GM12878 (cell line): ENCODE data around the gene ATXN7L1.

ENCODE experiments used
- CEBPB ChIP-seq, 2 experiments: fragments of 150-350 bp in 1 of 2; IDR thresholded peaks; 2 replicates each; pipeline ENCODE4 v1.6.1; 2012 to 2014; ENCODE audit warnings: low read depth in 2 of 2, low read length in 2 of 2, borderline replicate concordance in 1 of 2, inconsistent platforms in 1 of 2
- CHD2 ChIP-seq: IDR thresholded peaks from 2 replicates; pipeline ENCODE4 v1.6.1; 2011; ENCODE audit warnings: low read depth, low read length, improper control_type of control experiment, borderline replicate concordance
- E2F4 ChIP-seq: IDR thresholded peaks from 2 replicates; pipeline ENCODE4 v1.6.1; 2012; ENCODE audit warnings: low read depth, low read length, improper control_type of control experiment
- JUNB ChIP-seq: IDR thresholded peaks from 2 replicates; pipeline ENCODE4 v1.6.1; 2016; ENCODE audit warnings: antibody characterized with exemption, mild to moderate bottlenecking
- MTA2 ChIP-seq: fragments of 450-650 bp; IDR thresholded peaks from 2 replicates; pipeline ENCODE4 v1.6.1; 2016; ENCODE audit warnings: low read depth, mild to moderate bottlenecking, moderate library complexity
- NFYB ChIP-seq: IDR thresholded peaks from 2 replicates; pipeline ENCODE4 v1.6.1; 2011; ENCODE audit warnings: low read depth, mild to moderate bottlenecking, low read length, improper control_type of control experiment, moderate library complexity; ENCODE audit not compliant: insufficient read depth
- YY1 ChIP-seq: IDR thresholded peaks from 2 replicates; pipeline ENCODE4 v1.6.1; 2011; ENCODE audit warnings: low read depth, mild to moderate bottlenecking, low read length
- ZNF24 ChIP-seq: fragments of 450-650 bp; IDR thresholded peaks from 2 replicates; pipeline ENCODE4 v1.6.1; 2017; ENCODE audit warnings: antibody characterized with exemption, mild to moderate bottlenecking
- TF ChIP-seq, protein P1 (sequence below), 3 experiments: IDR thresholded peaks in 2 of 3; conservative IDR thresholded peaks in 1 of 3; 2 replicates each; pipeline ENCODE4 v1.5.1; 2011; ENCODE audit warnings: low read depth in 3 of 3, low read length in 3 of 3, mild to moderate bottlenecking in 3 of 3, control low read depth in 2 of 3, moderate library complexity in 2 of 3, inconsistent platforms in 1 of 3, mixed read lengths in 1 of 3; ENCODE audit not compliant: control insufficient read depth in 2 of 3, insufficient read depth in 1 of 3; ENCODE audit errors: extremely low read depth in 1 of 3
- TF ChIP-seq, protein P2 (sequence below): fragments of 450-650 bp; IDR thresholded peaks from 2 replicates; pipeline ENCODE4 v1.6.1; 2017; ENCODE audit warnings: antibody characterized with exemption, mild to moderate bottlenecking, moderate library complexity

GRCh38 chr7:105581066-105581811 lies 295.2 kb downstream of the ATXN7L1 start, which contains the start of gene EFCAB10:
- TF ChIP-seq, protein P1, sequence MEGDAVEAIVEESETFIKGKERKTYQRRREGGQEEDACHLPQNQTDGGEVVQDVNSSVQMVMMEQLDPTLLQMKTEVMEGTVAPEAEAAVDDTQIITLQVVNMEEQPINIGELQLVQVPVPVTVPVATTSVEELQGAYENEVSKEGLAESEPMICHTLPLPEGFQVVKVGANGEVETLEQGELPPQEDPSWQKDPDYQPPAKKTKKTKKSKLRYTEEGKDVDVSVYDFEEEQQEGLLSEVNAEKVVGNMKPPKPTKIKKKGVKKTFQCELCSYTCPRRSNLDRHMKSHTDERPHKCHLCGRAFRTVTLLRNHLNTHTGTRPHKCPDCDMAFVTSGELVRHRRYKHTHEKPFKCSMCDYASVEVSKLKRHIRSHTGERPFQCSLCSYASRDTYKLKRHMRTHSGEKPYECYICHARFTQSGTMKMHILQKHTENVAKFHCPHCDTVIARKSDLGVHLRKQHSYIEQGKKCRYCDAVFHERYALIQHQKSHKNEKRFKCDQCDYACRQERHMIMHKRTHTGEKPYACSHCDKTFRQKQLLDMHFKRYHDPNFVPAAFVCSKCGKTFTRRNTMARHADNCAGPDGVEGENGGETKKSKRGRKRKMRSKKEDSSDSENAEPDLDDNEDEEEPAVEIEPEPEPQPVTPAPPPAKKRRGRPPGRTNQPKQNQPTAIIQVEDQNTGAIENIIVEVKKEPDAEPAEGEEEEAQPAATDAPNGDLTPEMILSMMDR (IDR thresholded peaks at IDR 0.05 in 2 of 3, conservative IDR thresholded peaks at IDR 0.05 in 1 of 3; ENCODE audit: control insufficient read depth in 2 of 3, extremely low read depth in 1 of 3, insufficient read depth in 1 of 3, low read depth in 3 of 3, low read length in 3 of 3) = no peak
- TF ChIP-seq, protein P2, sequence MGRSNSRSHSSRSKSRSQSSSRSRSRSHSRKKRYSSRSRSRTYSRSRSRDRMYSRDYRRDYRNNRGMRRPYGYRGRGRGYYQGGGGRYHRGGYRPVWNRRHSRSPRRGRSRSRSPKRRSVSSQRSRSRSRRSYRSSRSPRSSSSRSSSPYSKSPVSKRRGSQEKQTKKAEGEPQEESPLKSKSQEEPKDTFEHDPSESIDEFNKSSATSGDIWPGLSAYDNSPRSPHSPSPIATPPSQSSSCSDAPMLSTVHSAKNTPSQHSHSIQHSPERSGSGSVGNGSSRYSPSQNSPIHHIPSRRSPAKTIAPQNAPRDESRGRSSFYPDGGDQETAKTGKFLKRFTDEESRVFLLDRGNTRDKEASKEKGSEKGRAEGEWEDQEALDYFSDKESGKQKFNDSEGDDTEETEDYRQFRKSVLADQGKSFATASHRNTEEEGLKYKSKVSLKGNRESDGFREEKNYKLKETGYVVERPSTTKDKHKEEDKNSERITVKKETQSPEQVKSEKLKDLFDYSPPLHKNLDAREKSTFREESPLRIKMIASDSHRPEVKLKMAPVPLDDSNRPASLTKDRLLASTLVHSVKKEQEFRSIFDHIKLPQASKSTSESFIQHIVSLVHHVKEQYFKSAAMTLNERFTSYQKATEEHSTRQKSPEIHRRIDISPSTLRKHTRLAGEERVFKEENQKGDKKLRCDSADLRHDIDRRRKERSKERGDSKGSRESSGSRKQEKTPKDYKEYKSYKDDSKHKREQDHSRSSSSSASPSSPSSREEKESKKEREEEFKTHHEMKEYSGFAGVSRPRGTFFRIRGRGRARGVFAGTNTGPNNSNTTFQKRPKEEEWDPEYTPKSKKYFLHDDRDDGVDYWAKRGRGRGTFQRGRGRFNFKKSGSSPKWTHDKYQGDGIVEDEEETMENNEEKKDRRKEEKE = no peak
- TF ChIP-seq ZNF24 (no peak), CEBPB (IDR thresholded peaks at IDR 0.05; ENCODE audit: borderline replicate concordance in 1 of 2, low read depth in 2 of 2, low read length in 2 of 2) (no peak), NFYB (no peak), JUNB (no peak), E2F4 (no peak), MTA2 (no peak), CHD2 (no peak), YY1 (no peak)
